Fibroblast of the conjunctiva (primary cell): ENCODE data around the gene USP6.
"Not testable (repeated sequence)": the region's sequence is repeated elsewhere in the genome, so short reads cannot be mapped to it uniquely, and the experiment has no call there.

Experiments
- DNase-seq: peaks from one replicate; pipeline ENCODE4 v3.0.0-alpha.2; 2010; ENCODE audit warnings: low read depth

The USP6 gene

DNA sequence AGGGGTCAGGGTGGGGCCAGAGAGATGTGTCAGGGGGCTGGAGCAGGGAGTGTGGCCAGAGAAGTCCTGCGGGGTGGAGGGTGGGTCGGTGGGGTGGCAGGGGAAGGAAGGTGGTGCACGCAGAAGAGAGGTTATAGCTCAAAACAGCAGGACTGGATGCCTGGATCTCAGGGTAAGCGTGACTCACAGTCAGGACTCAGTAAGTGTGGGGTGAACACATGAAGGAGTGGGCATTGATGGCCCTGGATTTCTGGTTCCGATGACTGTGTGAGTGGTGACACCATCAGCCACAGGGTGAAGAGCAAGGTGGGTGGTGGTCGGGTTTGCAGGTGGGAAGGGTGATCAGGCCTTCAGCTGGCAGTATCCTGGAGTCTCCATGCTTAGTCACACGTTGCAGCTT lies 6.2 kb downstream of the USP6 start:
- not testable (repeated sequence) for DNase-seq

DNA sequence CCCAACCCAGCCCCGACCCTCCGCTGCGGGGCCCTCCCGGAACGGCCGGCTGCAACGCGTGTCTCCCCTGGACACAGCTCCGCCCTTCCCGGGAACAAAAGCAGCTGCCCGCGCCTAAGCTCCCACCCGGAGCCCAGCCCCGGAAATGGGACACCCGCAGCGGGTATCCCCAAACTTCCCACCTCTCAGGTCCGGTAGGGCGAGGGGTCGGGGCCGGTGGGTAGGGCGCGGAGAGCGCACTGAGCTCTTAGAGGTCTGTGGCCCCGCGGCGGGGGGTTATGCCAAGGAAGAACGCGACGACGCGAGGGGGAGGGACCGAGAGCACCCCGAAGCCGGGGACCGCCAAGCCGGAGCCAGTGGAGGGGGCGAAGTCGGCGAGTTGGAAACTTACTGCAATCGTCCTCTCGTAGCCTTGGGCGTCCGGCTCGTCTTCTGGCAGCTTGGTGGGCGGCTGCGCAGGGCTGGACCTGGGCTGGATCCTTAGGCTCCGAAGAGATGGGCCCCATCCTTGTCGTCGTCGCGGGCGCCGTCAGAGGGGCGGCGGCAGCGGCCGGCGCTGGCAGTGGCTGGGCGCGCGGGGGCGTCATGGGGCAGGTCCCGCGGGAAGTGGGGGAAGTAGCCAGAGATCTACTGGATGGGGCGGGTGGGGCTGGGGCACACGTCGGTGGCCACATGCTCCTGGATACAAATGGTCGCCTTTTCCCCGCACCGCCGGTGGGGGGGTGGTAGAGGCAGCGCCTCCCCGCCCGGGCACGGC lies 6.9 kb downstream of the USP6 start:
- DNase-seq, result no peak

DNA sequence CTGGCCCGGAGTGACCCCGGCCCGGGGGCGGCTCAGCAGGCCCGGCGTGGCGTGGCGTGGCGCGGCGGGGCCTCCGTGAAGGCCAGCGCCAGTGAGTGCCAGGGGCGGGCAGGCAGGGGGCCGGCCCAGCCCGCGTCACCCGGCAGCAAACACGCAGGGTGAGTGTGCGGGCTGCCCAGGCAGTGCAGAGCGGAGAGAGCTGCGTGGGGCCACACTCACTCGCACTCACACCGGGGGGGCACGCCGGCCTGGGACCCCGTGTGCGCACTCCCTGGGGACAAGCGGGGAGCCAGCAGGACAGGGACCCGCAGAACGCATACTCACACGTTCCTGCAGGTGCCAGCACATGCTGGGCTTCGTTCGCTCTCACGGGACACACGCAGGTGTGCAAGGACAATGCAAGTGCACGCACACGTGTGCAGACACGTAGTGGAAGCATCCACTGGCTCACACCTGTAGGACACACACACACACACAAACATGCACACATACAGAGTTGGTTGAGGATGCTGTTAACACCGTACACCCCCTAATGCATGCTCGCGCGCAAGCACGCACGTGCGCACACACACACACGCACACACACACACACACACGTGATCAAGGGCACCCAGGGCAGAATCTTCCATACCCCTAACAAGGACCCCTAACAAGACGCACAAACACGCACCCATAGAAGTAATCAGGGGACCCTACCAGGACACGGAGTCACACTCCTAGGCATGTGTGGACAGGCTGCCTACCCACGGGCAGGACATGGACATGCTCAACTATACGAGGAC lies 7.7 kb downstream of the USP6 start:
- no peak for DNase-seq

DNA sequence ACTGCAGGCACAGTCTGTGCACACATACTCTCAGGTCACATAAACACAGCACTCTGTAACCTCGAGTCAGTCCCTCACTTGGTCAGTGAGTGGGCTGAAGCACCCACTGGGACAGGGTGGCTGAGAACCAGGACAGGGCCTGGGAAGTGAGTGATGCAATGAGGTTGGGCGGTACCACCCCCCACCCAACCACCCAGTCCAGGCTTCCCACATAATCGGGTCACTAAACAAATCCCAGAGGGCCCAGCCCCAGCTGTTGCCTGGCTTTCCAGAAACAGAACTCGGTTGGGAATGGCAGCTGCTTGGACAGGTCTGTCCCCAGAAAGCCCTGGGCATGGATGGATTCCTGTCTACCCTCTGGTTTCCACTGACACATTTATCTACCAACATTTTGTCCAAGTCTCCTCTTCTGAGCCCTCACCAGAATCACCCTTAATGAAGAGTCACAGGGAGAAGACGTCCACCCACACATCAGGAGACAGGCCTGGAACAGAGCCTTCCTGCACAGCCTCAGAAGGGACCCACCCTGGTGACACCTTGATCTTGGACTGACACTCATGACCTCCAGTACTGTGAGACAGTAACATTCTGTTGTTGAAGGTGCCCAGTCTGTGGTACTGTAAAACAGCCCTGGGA lies 8.4 kb downstream of the USP6 start:
- DNase-seq, result not testable (repeated sequence)

DNA sequence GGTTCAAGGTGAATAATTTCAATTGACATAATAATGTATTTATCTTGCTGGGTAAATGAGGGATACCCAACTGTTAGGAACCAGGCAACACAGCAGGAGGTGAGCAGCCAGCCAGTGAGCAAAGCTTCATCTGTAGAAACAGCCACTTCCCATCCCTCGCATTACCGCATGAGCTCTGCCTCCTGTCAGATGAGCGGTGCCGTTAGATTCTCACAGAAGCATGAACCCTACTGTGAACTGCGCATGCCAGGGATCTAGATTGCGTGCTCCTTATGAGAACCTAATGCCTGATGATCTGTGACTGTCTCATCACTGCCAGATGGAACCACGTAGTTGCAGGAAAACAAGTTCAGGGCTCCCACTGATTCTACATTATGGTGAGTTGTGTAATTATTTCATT lies 9.1 kb downstream of the USP6 start:
- DNase-seq, result not testable (repeated sequence)

DNA sequence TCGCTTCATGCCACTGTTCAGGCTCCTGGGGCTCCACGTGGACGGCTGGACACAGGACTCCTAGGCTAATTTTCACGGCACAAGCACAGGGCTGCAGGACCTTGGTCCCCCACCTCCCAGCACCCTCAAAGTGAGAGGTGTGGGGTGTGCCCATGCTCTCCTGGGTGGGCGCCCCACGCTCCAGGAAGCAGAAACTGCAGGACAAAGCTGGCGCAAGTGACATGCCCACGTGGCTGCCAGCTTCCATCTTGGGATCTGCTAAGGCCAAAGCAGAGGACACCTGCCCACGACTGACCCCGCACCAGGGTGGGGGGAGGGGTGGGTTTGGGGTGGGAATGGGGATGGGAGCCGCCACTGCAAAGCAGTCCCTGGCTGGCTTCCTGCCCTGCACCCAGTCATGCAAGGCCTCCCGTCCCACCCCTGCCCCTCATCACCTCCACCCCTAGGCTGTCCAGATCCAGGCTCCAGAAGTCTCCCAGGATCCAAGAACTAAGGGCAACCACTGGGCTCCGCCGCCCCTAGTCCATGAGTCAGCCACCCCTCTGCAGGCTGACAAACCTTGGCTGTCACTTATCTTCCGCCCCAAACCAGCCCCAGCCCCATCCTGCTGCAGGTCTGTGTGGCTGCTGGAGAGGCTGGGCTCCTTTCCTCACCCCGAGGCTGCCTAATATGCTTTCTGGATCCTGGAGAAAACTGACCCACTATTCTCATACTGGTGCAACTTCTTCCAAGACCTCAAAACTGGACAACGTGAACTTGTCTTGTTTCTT lies 11.1 kb downstream of the USP6 start:
- no peak for DNase-seq

DNA sequence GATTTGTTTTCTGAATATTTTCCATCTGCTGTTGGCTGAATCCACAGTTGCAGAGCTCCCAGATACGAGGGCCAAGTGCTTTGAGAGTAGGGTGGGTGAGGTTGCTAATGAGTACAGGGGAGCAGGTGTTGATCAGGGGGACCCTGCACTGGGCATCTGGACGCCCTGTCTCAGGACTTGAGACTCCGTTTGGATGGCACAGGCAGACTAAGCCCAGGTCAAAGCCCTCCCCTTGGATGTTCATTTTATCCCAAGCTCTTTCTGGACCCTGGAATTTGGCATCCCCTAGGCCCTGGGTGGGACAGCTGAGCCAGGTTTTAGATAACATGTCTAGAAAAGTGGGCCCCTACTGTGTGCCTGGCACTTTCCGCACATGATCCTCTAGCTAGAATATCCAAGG lies 12.1 kb downstream of the USP6 start:
- no peak for DNase-seq

DNA sequence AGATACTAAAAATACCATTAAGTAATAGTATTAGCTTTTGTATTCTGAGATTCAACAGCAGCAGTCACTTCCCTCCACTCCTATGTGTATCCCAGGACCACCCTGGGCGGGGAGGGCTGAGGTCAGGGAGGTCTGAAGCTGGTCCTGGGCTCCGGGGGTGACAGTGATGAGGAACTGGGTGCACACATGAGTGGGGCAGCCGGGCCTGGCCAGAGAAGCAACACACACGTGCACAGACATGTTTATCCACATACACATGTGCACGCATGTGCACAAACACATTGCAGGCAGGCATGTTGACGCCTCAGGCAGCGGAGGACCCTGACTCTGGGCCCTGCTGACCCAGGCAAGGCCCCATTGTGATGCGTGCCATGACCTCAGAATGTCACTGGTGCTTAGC lies 12.6 kb downstream of the USP6 start:
- DNase-seq, result not testable (repeated sequence)

DNA sequence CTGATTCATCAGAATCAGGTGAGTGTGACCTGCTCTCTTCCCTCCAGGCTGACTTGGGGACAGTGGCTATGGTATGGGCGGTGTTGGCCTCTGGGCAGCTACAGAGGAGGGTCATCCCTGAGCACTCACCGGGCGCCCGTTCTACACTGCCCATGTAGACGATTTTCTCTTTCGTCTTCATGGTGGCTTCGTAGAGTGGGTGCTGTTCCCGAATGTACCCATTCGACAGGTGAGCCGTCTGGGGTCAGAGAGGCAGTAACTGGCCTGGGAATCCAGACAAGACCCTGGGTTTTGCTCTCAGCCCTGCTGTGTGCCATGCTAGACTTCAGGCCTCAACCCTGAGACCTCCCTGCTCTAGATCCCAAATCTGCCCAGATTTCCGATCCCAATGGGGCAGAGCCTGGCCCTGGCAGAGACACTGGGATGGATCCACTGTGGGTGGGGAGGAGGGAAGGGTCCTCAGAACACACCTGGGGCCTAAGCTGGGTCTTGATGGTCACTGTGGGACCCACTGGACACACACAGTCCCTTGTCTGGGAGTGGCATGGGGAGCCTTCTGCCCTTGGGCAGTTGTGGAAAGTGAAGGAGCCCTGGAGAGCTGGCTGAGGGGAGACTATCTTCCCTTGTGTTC lies 13.2 kb downstream of the USP6 start:
- no peak for DNase-seq

DNA sequence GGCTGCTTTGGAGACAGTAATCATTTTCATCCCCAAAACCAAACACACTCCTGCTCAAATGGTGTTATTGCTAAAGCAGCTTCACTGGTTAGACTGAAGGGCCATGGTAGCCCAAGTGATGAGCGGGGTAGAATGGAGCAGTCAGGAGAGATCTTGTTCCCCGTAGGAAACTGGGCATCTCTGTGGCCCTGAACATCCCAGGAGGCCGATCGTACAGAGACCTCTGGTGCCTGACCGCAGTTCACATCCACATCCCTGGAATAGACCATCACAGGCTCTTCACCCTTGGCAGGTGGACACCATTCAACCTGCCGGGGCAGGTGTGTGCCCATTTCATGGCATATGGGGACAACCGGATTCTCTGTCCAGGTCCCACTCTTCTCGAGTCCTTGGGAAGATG lies 13.9 kb downstream of the USP6 start:
- DNase-seq, result not testable (repeated sequence)

DNA sequence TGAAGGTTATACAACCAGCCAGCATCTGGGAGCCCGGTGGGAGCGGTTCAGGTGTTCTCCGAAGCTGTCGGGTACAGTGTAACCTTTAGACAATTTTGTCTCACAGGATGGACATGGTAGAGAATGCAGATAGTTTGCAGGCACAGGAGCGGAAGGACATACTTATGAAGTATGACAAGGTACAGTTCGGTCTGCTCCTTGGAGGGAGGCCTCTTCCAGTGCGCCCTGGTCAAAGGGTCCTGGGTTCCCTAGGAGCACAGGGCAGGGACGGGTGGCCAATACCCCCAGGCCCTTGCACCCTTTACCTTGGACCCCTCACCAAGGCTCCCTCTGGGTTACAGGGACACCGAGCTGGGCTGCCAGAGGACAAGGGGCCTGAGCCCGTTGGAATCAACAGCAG lies 14.4 kb downstream of the USP6 start:
- not testable (repeated sequence) for DNase-seq

DNA sequence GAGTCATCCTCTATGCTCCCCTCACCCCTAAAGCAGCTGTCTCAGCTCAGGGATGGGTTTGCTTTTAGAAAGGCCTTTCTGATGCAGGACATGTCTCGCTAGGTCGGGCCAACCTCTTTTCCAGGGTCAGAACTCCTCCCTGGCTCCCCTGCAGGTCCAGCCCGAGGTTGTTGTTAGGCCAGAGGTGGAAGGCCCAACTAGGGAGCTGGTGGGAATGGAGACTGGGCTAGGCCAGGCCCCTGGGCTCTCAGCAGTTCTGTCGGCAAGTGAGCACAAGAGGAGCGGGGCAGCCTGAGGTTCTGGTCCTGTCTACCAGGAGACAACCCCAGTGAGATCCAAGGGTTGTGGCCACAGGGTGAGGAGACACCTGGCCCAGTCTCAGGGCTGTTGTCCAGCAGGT lies 14.9 kb downstream of the USP6 start:
- not testable (repeated sequence) for DNase-seq

DNA sequence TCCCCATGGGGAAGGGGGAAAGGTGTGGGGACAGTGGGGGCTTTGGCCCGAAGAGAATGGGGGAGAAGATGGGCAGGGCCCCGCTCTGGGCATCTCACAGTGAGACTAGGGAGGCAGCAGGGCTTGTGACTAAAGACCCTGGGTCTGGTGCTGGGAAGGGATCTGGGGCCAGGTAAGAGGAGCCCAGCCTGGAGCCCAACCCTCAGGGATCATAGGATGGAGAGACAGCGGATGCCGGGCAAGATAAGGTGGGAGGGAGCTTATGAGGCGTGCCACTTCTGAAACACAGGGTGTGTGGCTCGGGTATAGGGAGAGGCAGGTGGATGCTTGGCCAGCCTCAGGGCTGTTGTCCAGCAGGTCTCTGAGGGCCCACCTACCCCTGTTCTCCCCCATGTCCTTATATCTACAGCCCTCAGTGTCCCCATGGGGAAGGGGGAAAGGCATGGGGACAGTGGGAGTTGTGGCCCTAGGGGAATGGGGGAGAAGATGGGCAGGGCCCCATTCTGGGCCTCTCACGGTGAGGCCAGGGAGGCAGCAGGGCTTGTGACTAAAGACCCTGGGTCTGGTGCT lies 15.4 kb downstream of the USP6 start:
- DNase-seq, result no peak

DNA sequence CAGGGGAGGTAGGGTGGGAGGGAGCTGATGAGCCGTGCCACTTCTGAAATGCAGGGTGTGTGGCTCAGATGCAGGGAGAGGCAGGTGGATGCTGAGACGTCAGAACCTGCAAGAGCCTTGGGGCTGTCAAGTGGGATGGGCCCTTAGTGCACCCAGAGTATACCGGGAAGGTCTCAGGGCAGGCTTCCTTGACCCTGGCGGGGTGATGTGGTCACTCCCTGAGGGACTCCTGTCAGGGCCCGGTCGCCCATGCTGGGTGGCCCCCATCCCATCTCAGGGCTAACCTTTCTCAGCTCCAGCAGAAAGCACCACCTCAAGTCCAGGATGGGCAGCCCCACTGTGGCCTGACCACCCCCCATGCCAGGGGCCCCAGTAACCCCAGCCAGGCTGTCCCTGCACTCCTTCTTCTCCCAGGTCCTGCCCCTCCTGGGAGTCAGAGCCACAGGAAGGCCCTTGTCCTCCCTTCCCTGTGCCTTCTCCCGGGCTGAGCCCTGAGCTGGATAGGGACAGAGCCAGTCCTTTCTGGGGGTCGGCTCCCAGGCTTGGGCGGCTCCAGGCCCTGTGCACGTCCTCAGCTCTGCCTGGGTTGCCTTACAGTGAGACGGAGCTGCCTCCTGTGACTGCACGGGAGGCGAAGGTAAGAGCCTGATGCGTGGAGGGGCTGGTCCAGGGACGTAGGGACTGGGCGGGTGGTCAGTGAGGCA lies 16.1 kb downstream of the USP6 start:
- not testable (repeated sequence) for DNase-seq

DNA sequence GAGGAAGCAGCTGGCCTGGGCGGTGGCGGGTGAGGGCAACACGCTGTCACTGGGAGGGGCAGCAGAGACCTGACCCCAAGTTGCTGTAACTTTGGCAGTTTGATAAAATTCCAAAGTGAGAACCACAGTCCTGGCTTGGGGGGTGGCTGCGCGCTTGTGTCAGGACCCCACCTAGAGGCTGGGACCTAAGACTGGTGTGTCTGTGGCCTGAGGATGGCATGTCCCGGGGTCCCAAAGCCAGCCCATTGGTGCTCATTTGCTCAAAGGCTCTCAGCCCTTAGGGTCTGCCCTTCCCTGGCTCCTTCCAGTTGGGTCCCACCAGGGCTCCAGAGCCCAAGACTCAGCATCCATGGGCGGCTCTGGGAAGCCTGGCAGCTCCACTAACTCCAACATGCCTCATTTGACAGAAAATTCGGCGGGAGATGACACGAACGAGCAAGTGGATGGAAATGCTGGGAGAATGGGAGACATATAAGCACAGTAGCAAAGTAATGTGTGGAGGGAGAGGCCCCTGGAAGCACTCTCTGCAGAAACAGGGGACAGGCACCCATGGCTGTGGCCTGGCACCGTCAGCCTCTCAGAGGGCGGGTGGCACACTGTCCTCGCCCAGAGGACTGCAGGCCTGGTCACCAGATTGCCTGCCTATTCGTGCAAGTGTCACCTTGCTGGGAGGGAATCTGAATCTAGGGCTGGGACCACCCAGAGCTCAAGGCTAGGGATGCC lies 16.8 kb downstream of the USP6 start:
- not testable (repeated sequence) for DNase-seq

DNA sequence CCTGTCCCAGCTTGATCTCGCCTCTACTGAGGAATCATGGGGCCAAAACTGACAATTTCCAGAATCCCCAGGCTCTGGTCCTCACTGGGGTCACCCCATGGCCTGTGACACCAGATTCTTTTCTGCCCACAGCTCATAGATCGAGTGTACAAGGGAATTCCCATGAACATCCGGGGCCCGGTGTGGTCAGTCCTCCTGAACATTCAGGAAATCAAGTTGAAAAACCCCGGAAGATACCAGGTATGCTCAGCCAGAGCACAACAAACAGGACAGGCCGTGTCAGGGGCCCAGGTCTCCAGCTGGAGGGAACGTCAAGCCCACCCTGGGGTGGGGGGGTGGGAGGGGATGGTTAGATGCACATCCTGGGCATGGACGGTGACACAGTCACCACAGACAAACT lies 17.5 kb downstream of the USP6 start:
- no peak for DNase-seq

DNA sequence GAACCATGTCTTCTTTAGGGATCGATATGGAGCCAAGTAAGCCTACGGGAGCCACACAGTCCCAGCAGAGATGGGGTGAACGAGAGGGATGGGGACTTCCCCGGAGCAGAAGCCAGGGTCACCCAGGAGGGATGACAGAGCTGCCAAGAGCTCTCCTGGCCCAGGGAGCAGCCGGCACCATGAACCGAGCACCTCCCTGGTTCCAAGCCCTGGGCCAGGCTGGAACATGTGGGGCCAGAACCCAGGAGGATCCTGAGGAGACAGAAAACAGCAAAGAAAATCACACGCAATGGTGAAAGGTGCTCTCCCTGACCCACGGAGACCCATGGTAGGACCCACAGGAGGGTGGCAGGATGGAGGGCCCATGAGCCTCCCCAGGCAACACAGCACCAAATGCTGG lies 18.1 kb downstream of the USP6 start:
- not testable (repeated sequence) for DNase-seq

DNA sequence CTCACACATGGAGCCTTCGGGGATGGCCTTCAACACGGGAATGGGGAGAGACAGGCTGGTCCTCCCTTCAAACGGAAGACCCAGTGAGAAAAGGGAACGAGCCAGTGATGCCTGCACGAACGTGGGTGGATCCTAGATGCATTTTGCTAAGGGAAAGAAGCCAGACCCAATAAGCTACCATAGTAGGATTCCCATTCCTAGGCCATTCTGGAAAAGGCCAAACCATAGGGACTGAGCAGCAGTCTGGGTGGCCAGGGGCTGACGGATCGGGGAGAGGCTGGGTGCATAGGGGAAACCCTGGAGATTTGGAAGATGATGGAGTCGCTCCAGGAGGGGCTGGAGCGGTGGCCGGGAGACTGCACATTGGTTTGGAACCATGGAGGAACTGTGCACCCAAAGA lies 18.7 kb downstream of the USP6 start:
- DNase-seq, result not testable (repeated sequence)

DNA sequence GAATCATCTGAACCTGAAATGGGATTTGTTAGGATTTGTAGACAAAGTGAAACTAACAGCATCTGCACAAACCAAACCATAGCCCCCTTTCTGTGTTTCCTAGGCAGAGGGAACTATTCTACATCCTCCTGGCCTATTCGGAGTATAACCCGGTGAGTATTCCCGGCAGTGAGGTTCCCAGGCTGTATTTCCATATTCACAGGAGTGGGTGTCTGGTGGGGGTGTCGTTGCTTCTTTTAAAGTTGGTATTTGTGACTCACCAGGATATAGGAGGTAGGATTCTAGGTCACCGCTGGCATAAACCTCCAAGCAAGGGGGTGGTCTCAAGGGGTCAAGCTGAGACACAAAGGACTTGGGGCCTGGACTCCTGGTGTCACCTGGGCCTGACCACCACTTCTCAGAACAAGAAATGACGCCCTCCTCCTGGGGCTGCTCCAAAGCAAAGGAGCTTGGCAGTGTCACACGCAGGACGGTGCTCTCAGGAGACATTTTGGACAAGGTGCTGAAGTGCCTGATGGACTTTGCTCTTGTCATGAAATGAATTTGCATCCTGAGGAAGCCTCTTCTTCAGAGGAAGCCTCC lies 19.4 kb downstream of the USP6 start:
- DNase-seq, result not testable (repeated sequence)
